Measurements from ENCODE around the gene CTDSPL. TPM values are rescaled to one million over a fixed set of nuclear protein-coding genes. Genes with fewer than 3 reads are reported as not detected.
A peak's percentile ranks its signal among the peaks of the same experiment; 100 is the strongest.

Gene CTDSPL
- total RNA-seq, 1 donor from 2014 or later: 43.0 TPM

GRCh38 chr3:38003371-38003816 lies 141.7 kb downstream of the CTDSPL start:
- Histone ChIP-seq H3F3A (ENCODE audit: low read depth) (peaks cover 4% of the 10 kb centered on the region), H3K4me1 (no peaks in the 10 kb centered on the region), H2AFZ (replicated peaks) (no peak overlapping the region), H3K27ac (no peak overlapping the region), H3K79me2 (ENCODE audit: low read depth) (no peaks in the 10 kb centered on the region), H4K20me1 (ENCODE audit: low read depth) (no peaks in the 10 kb centered on the region), H3K4me2 (no peak overlapping the region), H3K9ac (no peak overlapping the region), H3K27me3 (peaks cover 4% of the 10 kb centered on the region), H3K4me3 (no peak overlapping the region), H3K9me3 (ENCODE audit: low read depth) (no peaks in the 10 kb centered on the region), H3K36me3 (no peaks in the 10 kb centered on the region)
- H3K27ac Mint-ChIP-seq: peak overlapping the region; percentile 38
- H3K9me3 Mint-ChIP-seq: no peaks in the 10 kb centered on the region
- no peak for TF ChIP-seq EZH2phosphoT487 (IDR thresholded peaks at IDR 0.05)
- TF ChIP-seq CTCF (IDR thresholded peaks at IDR 0.05): peak; percentile 92
- H3K36me3 Mint-ChIP-seq: no peaks in the 10 kb centered on the region
- no peak overlapping the region for H3K4me3 Mint-ChIP-seq
- H3K27me3 Mint-ChIP-seq (ENCODE audit: insufficient read depth, low read depth): peaks cover 12% of the 10 kb centered on the region
- peaks cover 22% of the 10 kb centered on the region for H3K4me1 Mint-ChIP-seq
- peak; percentile 79 for DNase-seq (ENCODE audit: low spot score)

- H3F3A ChIP-seq (ENCODE audit: low read depth): no peaks in the 10 kb centered on the region
- no peaks in the 10 kb centered on the region for H3K36me3 ChIP-seq
- H3K79me2 ChIP-seq (ENCODE audit: low read depth): no peaks in the 10 kb centered on the region
- Mint-ChIP-seq H3K27me3 (ENCODE audit: insufficient read depth, low read depth) (peaks cover 12% of the 10 kb centered on the region), H3K4me3 (no peak overlapping the region), H3K4me1 (peaks cover 20% of the 10 kb centered on the region), H3K9me3 (no peaks in the 10 kb centered on the region), H3K36me3 (no peaks in the 10 kb centered on the region), H3K27ac (peak overlapping the region; percentile 38)
- H3K9ac ChIP-seq: no peak overlapping the region
- no peak for DNase-seq (ENCODE audit: low spot score)
- no peaks in the 10 kb centered on the region for H3K9me3 ChIP-seq (ENCODE audit: low read depth)
- no peak overlapping the region for H3K4me2 ChIP-seq
- no peak overlapping the region for H2AFZ ChIP-seq (replicated peaks)
- no peaks in the 10 kb centered on the region for H3K4me1 ChIP-seq
- no peak overlapping the region for H3K4me3 ChIP-seq
- TF ChIP-seq EZH2 (IDR thresholded peaks at IDR 0.05) (no peak), CTCF (IDR thresholded peaks at IDR 0.05) (no peak), EZH2phosphoT487 (IDR thresholded peaks at IDR 0.05) (no peak)
- H4K20me1 ChIP-seq (ENCODE audit: low read depth): no peaks in the 10 kb centered on the region
- no peak overlapping the region for H3K27ac ChIP-seq
- H3K27me3 ChIP-seq: no peaks in the 10 kb centered on the region
Observed at GRCh38 chr3:38003817-38004414, 142.2 kb downstream of the CTDSPL start.

- no peaks in the 10 kb centered on the region for H3K36me3 ChIP-seq
- TF ChIP-seq EZH2phosphoT487 (IDR thresholded peaks at IDR 0.05) (no peak), CTCF (IDR thresholded peaks at IDR 0.05) (peak; percentile 62)
Observed at GRCh38 chr3:38004415-38005075, 142.9 kb downstream of the CTDSPL start.

More at GRCh38 chr3:38004415-38005075, 142.9 kb downstream of the CTDSPL start:
- Histone ChIP-seq H3K9me3 (ENCODE audit: low read depth) (no peaks in the 10 kb centered on the region), H3K4me3 (no peak overlapping the region), H3K4me1 (no peaks in the 10 kb centered on the region), H3F3A (ENCODE audit: low read depth) (no peaks in the 10 kb centered on the region), H3K4me2 (no peak overlapping the region), H3K9ac (no peak overlapping the region), H3K79me2 (ENCODE audit: low read depth) (no peaks in the 10 kb centered on the region), H3K27me3 (no peaks in the 10 kb centered on the region), H4K20me1 (ENCODE audit: low read depth) (no peaks in the 10 kb centered on the region), H2AFZ (replicated peaks) (no peak overlapping the region), H3K27ac (no peak overlapping the region)
- H3K9me3 Mint-ChIP-seq: no peaks in the 10 kb centered on the region
- peaks cover 12% of the 10 kb centered on the region for H3K27me3 Mint-ChIP-seq (ENCODE audit: insufficient read depth, low read depth)
- peak overlapping the region; percentile 1 for H3K4me3 Mint-ChIP-seq
- H3K36me3 Mint-ChIP-seq: no peaks in the 10 kb centered on the region
- H3K4me1 Mint-ChIP-seq: peaks cover 16% of the 10 kb centered on the region
- H3K27ac Mint-ChIP-seq: peak overlapping the region; percentile 15
- DNase-seq (ENCODE audit: low spot score): peak; percentile 72

All from neural progenitor cell (in vitro differentiated cells).